ENCODE measurements around the gene PKIB. TPM values are rescaled to one million over a fixed set of nuclear protein-coding genes. Genes with fewer than 3 reads are reported as not detected.
A peak's percentile ranks its signal among the peaks of the same experiment; 100 is the strongest.

The PKIB gene
- total RNA-seq, 1 experiment from 2014 or later, result 28.0 TPM

DNA sequence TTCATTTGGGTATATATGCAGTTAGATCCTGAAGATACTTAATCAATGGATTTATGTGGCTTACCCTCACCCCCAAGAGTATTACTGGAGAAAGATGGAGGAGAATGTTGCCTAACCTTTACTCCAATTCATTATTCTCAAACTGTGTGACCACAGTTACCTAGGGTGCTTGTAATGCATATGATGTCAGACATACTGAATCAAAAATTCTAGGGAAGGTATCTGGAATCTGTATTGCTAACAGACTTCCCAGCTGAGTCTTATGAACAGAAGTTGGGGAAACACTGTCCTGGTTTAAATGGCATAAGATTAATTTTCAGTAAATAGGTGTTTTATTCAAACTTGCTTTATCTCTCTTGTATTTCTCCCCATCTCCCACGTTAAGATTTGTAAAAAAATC lies 83.9 kb downstream of the PKIB start:
- intact Hi-C loops (cut with micrococcal nuclease), result no loop called here
- no peaks in the 10 kb centered on the region for H3K36me3 ChIP-seq (ENCODE audit: low read depth, low read length)
- no peaks in the 10 kb centered on the region for H3K27me3 ChIP-seq (ENCODE audit: low read length)
- CTCF ChIA-PET, result no interaction called here
- H3K4me2 ChIP-seq (ENCODE audit: low read length), result peak overlapping the region; percentile 78
- no peaks in the 10 kb centered on the region for H3K9me3 ChIP-seq (ENCODE audit: low read length)
- H3K4me1 ChIP-seq (ENCODE audit: insufficient read depth, low read length), result peaks cover 53% of the 10 kb centered on the region
- H3K79me2 ChIP-seq (ENCODE audit: low read length), result 0 out of 2 replicates have a peak, but pooled peaks cover 6% of the 10 kb centered on the region
- no peak overlapping the region for H2AFZ ChIP-seq (ENCODE audit: low read length)
- ATAC-seq, result no peak
- peaks cover 8% of the 10 kb centered on the region for H3F3A ChIP-seq (ENCODE audit: low read length, unreplicated experiment)
- TF ChIP-seq EZH2phosphoT487 (IDR thresholded peaks at IDR 0.05; ENCODE audit: borderline replicate concordance, low read length) (no peak), EZH2 (IDR thresholded peaks at IDR 0.05; ENCODE audit: low read length, unreplicated experiment) (no peak)
- TF ChIP-seq, protein P1, sequence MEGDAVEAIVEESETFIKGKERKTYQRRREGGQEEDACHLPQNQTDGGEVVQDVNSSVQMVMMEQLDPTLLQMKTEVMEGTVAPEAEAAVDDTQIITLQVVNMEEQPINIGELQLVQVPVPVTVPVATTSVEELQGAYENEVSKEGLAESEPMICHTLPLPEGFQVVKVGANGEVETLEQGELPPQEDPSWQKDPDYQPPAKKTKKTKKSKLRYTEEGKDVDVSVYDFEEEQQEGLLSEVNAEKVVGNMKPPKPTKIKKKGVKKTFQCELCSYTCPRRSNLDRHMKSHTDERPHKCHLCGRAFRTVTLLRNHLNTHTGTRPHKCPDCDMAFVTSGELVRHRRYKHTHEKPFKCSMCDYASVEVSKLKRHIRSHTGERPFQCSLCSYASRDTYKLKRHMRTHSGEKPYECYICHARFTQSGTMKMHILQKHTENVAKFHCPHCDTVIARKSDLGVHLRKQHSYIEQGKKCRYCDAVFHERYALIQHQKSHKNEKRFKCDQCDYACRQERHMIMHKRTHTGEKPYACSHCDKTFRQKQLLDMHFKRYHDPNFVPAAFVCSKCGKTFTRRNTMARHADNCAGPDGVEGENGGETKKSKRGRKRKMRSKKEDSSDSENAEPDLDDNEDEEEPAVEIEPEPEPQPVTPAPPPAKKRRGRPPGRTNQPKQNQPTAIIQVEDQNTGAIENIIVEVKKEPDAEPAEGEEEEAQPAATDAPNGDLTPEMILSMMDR (conservative IDR thresholded peaks at IDR 0.05; ENCODE audit: low read depth, low read length), result no peak
- H3K9me2 ChIP-seq (replicated peaks; ENCODE audit: low read length), result no peaks in the 10 kb centered on the region
- POLR2A ChIA-PET (ENCODE audit: unreplicated experiment), result no interaction called here
- H3K9ac ChIP-seq (ENCODE audit: low read length), result peak overlapping the region; percentile 92
- H3K27ac ChIP-seq (ENCODE audit: low read length), result peak overlapping the region; percentile 99
- DNase-seq, result no peak
- no peaks in the 10 kb centered on the region for H4K20me1 ChIP-seq (ENCODE audit: low read length)
- BruUV-seq (replicated peaks), result no TSS peak
- H3K4me3 ChIP-seq (ENCODE audit: low read length), result no peak overlapping the region

DNA sequence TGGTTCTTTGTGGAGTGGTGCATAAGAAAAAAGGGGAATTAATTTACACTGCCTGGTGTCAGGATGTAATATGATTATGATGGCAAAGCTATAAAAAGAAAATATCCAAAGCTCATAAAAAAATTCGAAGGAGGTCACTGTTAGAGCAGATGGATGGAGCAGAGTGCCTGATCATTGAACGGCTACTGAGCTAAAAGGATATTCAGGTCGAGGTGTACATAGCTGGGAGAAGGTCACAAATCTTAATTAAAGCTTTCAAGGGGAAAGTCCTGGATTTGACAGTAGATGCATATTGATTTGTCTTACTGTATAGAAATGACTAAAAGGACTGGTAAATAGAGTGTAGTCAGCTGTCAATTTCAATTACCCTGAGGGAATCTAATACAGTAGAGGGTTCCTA lies 84.4 kb downstream of the PKIB start:
- no peak for TF ChIP-seq EZH2 (IDR thresholded peaks at IDR 0.05; ENCODE audit: low read length, unreplicated experiment)
- BruUV-seq (replicated peaks), result no TSS peak
- no peaks in the 10 kb centered on the region for H3K9me2 ChIP-seq (replicated peaks; ENCODE audit: low read length)
- POLR2A ChIA-PET (ENCODE audit: unreplicated experiment), result no interaction called here
- intact Hi-C loops (cut with micrococcal nuclease), result no loop called here
- H3F3A ChIP-seq (ENCODE audit: low read length, unreplicated experiment), result peaks cover 8% of the 10 kb centered on the region
- peak overlapping the region; percentile 92 for H3K9ac ChIP-seq (ENCODE audit: low read length)
- DNase-seq (peak; percentile 39), ATAC-seq (no peak)
- H4K20me1 ChIP-seq (ENCODE audit: low read length), result no peaks in the 10 kb centered on the region
- peak overlapping the region; percentile 35; the same call in 1 of the 2 replicates for H2AFZ ChIP-seq (ENCODE audit: low read length)
- 0 out of 2 replicates have a peak, but pooled peaks cover 6% of the 10 kb centered on the region for H3K79me2 ChIP-seq (ENCODE audit: low read length)
- peaks cover 53% of the 10 kb centered on the region for H3K4me1 ChIP-seq (ENCODE audit: insufficient read depth, low read length)
- no peaks in the 10 kb centered on the region for H3K9me3 ChIP-seq (ENCODE audit: low read length)
- H3K27me3 ChIP-seq (ENCODE audit: low read length), result no peaks in the 10 kb centered on the region
- peak overlapping the region; percentile 78 for H3K4me2 ChIP-seq (ENCODE audit: low read length)
- peak overlapping the region; percentile 99 for H3K27ac ChIP-seq (ENCODE audit: low read length)
- H3K4me3 ChIP-seq (ENCODE audit: low read length), result no peak overlapping the region
- no peaks in the 10 kb centered on the region for H3K36me3 ChIP-seq (ENCODE audit: low read depth, low read length)
- CTCF ChIA-PET, result no interaction called here

DNA sequence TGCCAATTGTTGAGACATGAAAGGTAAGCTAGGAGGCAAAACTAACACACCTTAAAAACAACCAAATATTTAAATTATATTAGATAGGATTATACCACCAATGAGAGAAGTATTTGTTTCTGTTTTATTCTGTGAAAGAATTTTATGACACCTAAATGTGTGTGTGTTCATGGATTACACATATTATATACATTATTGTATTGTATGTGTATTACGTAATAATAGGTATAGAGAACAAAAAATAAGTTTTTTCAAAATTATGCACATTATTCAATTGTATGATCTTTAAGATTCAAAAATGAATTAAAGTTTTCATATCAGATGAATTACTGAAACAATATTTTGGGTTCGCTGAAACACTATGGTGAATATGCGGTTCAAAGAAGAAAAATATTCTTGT lies 85.0 kb downstream of the PKIB start:
- ChIA-PET POLR2A (ENCODE audit: unreplicated experiment) (no interaction called here), CTCF (interaction anchor here (1.9 kb wide), 1 partner anchor 85 kb away, joined by 5 read pairs; the partner anchor contains the start of gene PKIB)
- Histone ChIP-seq H3K4me2 (ENCODE audit: low read length) (peak overlapping the region; percentile 78), H3K4me1 (ENCODE audit: insufficient read depth, low read length) (peaks cover 53% of the 10 kb centered on the region), H3F3A (ENCODE audit: low read length, unreplicated experiment) (peaks cover 8% of the 10 kb centered on the region), H3K36me3 (ENCODE audit: low read depth, low read length) (no peaks in the 10 kb centered on the region), H2AFZ (ENCODE audit: low read length) (no peak overlapping the region), H3K4me3 (ENCODE audit: low read length) (0 out of 2 replicates have a peak overlapping the region, but pooled peaks have one; percentile 29), H3K9me2 (replicated peaks; ENCODE audit: low read length) (no peaks in the 10 kb centered on the region), H4K20me1 (ENCODE audit: low read length) (no peaks in the 10 kb centered on the region), H3K9me3 (ENCODE audit: low read length) (no peaks in the 10 kb centered on the region), H3K9ac (ENCODE audit: low read length) (peak overlapping the region; percentile 92), H3K27ac (ENCODE audit: low read length) (peak overlapping the region; percentile 99), H3K79me2 (ENCODE audit: low read length) (0 out of 2 replicates have a peak, but pooled peaks cover 6% of the 10 kb centered on the region), H3K27me3 (ENCODE audit: low read length) (no peaks in the 10 kb centered on the region)
- ATAC-seq (no peak), DNase-seq (no peak)
- TF ChIP-seq EZH2 (IDR thresholded peaks at IDR 0.05; ENCODE audit: low read length, unreplicated experiment), result no peak
- TF ChIP-seq, protein P1 (conservative IDR thresholded peaks at IDR 0.05; ENCODE audit: low read depth, low read length), result no peak
- no peak for TF ChIP-seq EZH2phosphoT487 (IDR thresholded peaks at IDR 0.05; ENCODE audit: borderline replicate concordance, low read length)
- intact Hi-C loops (cut with micrococcal nuclease), result no loop called here
- BruUV-seq (replicated peaks), result no TSS peak
